Measurements from ENCODE around the gene ZNF423. TPM values are rescaled to one million over a fixed set of nuclear protein-coding genes. Genes with fewer than 3 reads are reported as not detected.
A peak's percentile ranks its signal among the peaks of the same experiment; 100 is the strongest.

ZNF423 gene
- total RNA-seq, 1 donor from 2014 or later, result 10.6 TPM

GRCh38 chr16:49485663-49486062 lies 370.2 kb downstream of the ZNF423 start:
- Histone ChIP-seq H3K27ac (ENCODE audit: low read depth, low read length) (no peak overlapping the region), H2AFZ (ENCODE audit: low read depth, low read length) (no peak overlapping the region), H3K27me3 (ENCODE audit: insufficient read depth, low read length) (peaks cover 3% of the 10 kb centered on the region), H3K4me2 (ENCODE audit: low read length) (no peak overlapping the region), H3K4me1 (ENCODE audit: insufficient read depth, low read length) (no peaks in the 10 kb centered on the region), H3K36me3 (ENCODE audit: insufficient read depth, low read length) (no peaks in the 10 kb centered on the region), H4K20me1 (ENCODE audit: insufficient read depth, low read length) (no peaks in the 10 kb centered on the region), H3K4me3 (ENCODE audit: insufficient read depth, low read depth, low read length) (no peak overlapping the region), H3K79me2 (ENCODE audit: insufficient read depth, low read length) (no peaks in the 10 kb centered on the region), H3K9ac (ENCODE audit: low read length) (no peak overlapping the region), H3K9me3 (ENCODE audit: insufficient read depth, low read depth, low read length) (no peaks in the 10 kb centered on the region)
- no peak for TF ChIP-seq EZH2 (IDR thresholded peaks at IDR 0.05; ENCODE audit: insufficient read depth, low read length)
- no peak for TF ChIP-seq CTCF (IDR thresholded peaks at IDR 0.05; ENCODE audit: insufficient read depth, low read depth, low read length)
- FAIRE-seq (no peak), DNase-seq (ENCODE audit: low read depth) (no peak)
- H3K9me3 Mint-ChIP-seq (ENCODE audit: unreplicated experiment), result no peaks in the 10 kb centered on the region
- no peak overlapping the region for H3K4me3 Mint-ChIP-seq (ENCODE audit: unreplicated experiment)
- H3K27me3 Mint-ChIP-seq (ENCODE audit: low read depth, unreplicated experiment), result peaks cover 15% of the 10 kb centered on the region
- H3K36me3 Mint-ChIP-seq (ENCODE audit: low read depth, unreplicated experiment), result peaks cover 4% of the 10 kb centered on the region
- no peak overlapping the region for H3K27ac Mint-ChIP-seq (ENCODE audit: unreplicated experiment)
- no peaks in the 10 kb centered on the region for H3K4me1 Mint-ChIP-seq (ENCODE audit: low read depth, unreplicated experiment)

GRCh38 chr16:49484936-49485335 lies 371.0 kb downstream of the ZNF423 start:
- no peak overlapping the region for H3K4me3 Mint-ChIP-seq (ENCODE audit: unreplicated experiment)
- H3K79me2 ChIP-seq (ENCODE audit: insufficient read depth, low read length), result no peaks in the 10 kb centered on the region
- H3K27me3 ChIP-seq (ENCODE audit: insufficient read depth, low read length), result peaks cover 3% of the 10 kb centered on the region
- no peaks in the 10 kb centered on the region for H3K9me3 ChIP-seq (ENCODE audit: insufficient read depth, low read depth, low read length)
- H3K27ac Mint-ChIP-seq (ENCODE audit: unreplicated experiment), result no peak overlapping the region
- no peak for DNase-seq (ENCODE audit: low read depth)
- H3K36me3 ChIP-seq (ENCODE audit: insufficient read depth, low read length), result no peaks in the 10 kb centered on the region
- H3K9me3 Mint-ChIP-seq (ENCODE audit: unreplicated experiment), result no peaks in the 10 kb centered on the region
- TF ChIP-seq EZH2 (IDR thresholded peaks at IDR 0.05; ENCODE audit: insufficient read depth, low read length), result no peak
- no peak for TF ChIP-seq CTCF (IDR thresholded peaks at IDR 0.05; ENCODE audit: insufficient read depth, low read depth, low read length)
- no peak overlapping the region for H2AFZ ChIP-seq (ENCODE audit: low read depth, low read length)
- H3K4me1 ChIP-seq (ENCODE audit: insufficient read depth, low read length), result no peaks in the 10 kb centered on the region
- no peaks in the 10 kb centered on the region for H3K36me3 Mint-ChIP-seq (ENCODE audit: low read depth, unreplicated experiment)
- H3K9ac ChIP-seq (ENCODE audit: low read length), result no peak overlapping the region
- H3K4me2 ChIP-seq (ENCODE audit: low read length), result no peak overlapping the region
- no peak overlapping the region for H3K4me3 ChIP-seq (ENCODE audit: insufficient read depth, low read depth, low read length)
- H4K20me1 ChIP-seq (ENCODE audit: insufficient read depth, low read length), result no peaks in the 10 kb centered on the region
- no peaks in the 10 kb centered on the region for H3K4me1 Mint-ChIP-seq (ENCODE audit: low read depth, unreplicated experiment)
- H3K27me3 Mint-ChIP-seq (ENCODE audit: low read depth, unreplicated experiment), result peaks cover 15% of the 10 kb centered on the region
- H3K27ac ChIP-seq (ENCODE audit: low read depth, low read length), result no peak overlapping the region
- FAIRE-seq, result no peak

- peak overlapping the region; percentile 52 for H2AFZ ChIP-seq (ENCODE audit: low read depth, low read length)
- H3K9me3 Mint-ChIP-seq (ENCODE audit: unreplicated experiment), result no peaks in the 10 kb centered on the region
- TF ChIP-seq EZH2 (IDR thresholded peaks at IDR 0.05; ENCODE audit: insufficient read depth, low read length) (no peak), CTCF (IDR thresholded peaks at IDR 0.05; ENCODE audit: insufficient read depth, low read depth, low read length) (no peak)
- H3K9me3 ChIP-seq (ENCODE audit: insufficient read depth, low read depth, low read length), result no peaks in the 10 kb centered on the region
- H3K27me3 ChIP-seq (ENCODE audit: insufficient read depth, low read length), result peaks cover 3% of the 10 kb centered on the region
- H3K36me3 Mint-ChIP-seq (ENCODE audit: low read depth, unreplicated experiment), result no peaks in the 10 kb centered on the region
- FAIRE-seq (no peak), DNase-seq (ENCODE audit: low read depth) (no peak)
- no peaks in the 10 kb centered on the region for H3K36me3 ChIP-seq (ENCODE audit: insufficient read depth, low read length)
- H3K4me2 ChIP-seq (ENCODE audit: low read length), result peak overlapping the region; percentile 34
- no peaks in the 10 kb centered on the region for H4K20me1 ChIP-seq (ENCODE audit: insufficient read depth, low read length)
- no peak overlapping the region for H3K27ac Mint-ChIP-seq (ENCODE audit: unreplicated experiment)
- no peak overlapping the region for H3K4me3 Mint-ChIP-seq (ENCODE audit: unreplicated experiment)
- no peak overlapping the region for H3K4me3 ChIP-seq (ENCODE audit: insufficient read depth, low read depth, low read length)
- no peaks in the 10 kb centered on the region for H3K4me1 ChIP-seq (ENCODE audit: insufficient read depth, low read length)
- no peaks in the 10 kb centered on the region for H3K79me2 ChIP-seq (ENCODE audit: insufficient read depth, low read length)
- no peak overlapping the region for H3K9ac ChIP-seq (ENCODE audit: low read length)
- no peaks in the 10 kb centered on the region for H3K4me1 Mint-ChIP-seq (ENCODE audit: low read depth, unreplicated experiment)
- peaks cover 15% of the 10 kb centered on the region for H3K27me3 Mint-ChIP-seq (ENCODE audit: low read depth, unreplicated experiment)
- no peak overlapping the region for H3K27ac ChIP-seq (ENCODE audit: low read depth, low read length)
Observed at GRCh38 chr16:49484451-49484849, 371.5 kb downstream of the ZNF423 start.

Measured in astrocyte (in vitro differentiated cells and primary cell).